Measurements from ENCODE around the gene RPLP2. TPM values are rescaled to one million over a fixed set of nuclear protein-coding genes. Genes with fewer than 3 reads are reported as not detected.

The RPLP2 gene
- total RNA-seq, 3 donors from 2014 or later (not counting 1 experiment from before 2014, with no cell fraction given): 1,482 to 1,846 (median 1,534) TPM

DNA sequence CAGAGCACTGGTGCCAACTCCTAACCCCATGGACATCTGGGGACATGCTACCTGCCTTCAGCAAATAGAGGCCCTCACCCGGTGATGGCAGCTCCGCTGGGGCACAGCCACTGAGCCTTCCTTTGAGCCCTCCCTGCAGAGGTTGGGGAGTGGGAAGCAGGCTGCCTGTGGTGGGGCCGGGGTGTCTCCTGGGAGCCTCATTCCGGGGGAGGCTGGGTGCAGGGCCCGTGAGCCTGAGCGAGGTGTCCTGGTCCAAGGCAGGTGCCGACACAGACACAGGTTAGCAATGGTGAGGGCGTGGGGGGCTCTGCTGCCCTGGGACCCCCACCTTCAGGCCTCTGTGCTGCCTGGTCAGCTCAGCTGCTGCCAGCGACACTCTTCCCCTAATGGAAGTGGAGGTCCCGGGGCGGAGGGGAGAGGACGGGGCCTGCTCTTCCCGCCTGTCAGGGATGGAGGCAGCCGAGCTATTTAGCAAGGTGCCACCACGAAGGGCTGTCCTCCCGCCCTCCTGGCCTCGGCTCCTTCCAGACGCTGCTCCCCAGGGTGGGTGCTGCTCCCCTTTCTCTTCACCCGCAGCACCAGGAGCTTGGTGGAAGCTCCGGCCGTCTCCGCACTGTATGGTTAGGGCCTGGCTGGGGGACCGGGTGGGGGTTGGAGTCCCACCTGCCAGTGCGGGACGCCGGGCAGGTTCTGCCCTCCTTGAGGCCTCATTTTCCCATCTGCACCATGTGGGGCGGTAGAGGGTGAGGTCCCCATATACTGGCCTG lies 44.1 kb downstream of the RPLP2 start:
- no peak overlapping the region for H3K4me3 ChIP-seq (ENCODE audit: low read length)
- Mint-ChIP-seq H3K4me3 (no peak overlapping the region), H3K27me3 (ENCODE audit: low read depth in 2 of 2) (no peaks in the 10 kb centered on the region), H3K36me3 (no peaks in the 10 kb centered on the region), H3K4me1 (peaks cover 7 to 13% of the 10 kb centered on the region in 2 donors), H3K9me3 (no peaks in the 10 kb centered on the region), H3K27ac (no peak overlapping the region)
- intact Hi-C loops (cut with micrococcal nuclease): no loop called here
- TF ChIP-seq, protein P1, sequence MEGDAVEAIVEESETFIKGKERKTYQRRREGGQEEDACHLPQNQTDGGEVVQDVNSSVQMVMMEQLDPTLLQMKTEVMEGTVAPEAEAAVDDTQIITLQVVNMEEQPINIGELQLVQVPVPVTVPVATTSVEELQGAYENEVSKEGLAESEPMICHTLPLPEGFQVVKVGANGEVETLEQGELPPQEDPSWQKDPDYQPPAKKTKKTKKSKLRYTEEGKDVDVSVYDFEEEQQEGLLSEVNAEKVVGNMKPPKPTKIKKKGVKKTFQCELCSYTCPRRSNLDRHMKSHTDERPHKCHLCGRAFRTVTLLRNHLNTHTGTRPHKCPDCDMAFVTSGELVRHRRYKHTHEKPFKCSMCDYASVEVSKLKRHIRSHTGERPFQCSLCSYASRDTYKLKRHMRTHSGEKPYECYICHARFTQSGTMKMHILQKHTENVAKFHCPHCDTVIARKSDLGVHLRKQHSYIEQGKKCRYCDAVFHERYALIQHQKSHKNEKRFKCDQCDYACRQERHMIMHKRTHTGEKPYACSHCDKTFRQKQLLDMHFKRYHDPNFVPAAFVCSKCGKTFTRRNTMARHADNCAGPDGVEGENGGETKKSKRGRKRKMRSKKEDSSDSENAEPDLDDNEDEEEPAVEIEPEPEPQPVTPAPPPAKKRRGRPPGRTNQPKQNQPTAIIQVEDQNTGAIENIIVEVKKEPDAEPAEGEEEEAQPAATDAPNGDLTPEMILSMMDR (IDR thresholded peaks at IDR 0.05): no peak
- WGBS (ENCODE audit: insufficient coverage): 94% methylated on average over 27 of the region's 27 CpGs
- ATAC-seq: no peak
- H3K27ac ChIP-seq (ENCODE audit: low read length): no peak overlapping the region
- H3K36me3 ChIP-seq (ENCODE audit: control insufficient read depth, insufficient read depth, low read length): no peaks in the 10 kb centered on the region
- no peaks in the 10 kb centered on the region for H3K27me3 ChIP-seq (ENCODE audit: control insufficient read depth, insufficient read depth, low read length)
- no peak for DNase-seq
- H3K4me1 ChIP-seq (ENCODE audit: control insufficient read depth, insufficient read depth, low read length): peaks cover 20% of the 10 kb centered on the region
- H3K9me3 ChIP-seq (ENCODE audit: control insufficient read depth, insufficient read depth, low read length): no peaks in the 10 kb centered on the region

DNA sequence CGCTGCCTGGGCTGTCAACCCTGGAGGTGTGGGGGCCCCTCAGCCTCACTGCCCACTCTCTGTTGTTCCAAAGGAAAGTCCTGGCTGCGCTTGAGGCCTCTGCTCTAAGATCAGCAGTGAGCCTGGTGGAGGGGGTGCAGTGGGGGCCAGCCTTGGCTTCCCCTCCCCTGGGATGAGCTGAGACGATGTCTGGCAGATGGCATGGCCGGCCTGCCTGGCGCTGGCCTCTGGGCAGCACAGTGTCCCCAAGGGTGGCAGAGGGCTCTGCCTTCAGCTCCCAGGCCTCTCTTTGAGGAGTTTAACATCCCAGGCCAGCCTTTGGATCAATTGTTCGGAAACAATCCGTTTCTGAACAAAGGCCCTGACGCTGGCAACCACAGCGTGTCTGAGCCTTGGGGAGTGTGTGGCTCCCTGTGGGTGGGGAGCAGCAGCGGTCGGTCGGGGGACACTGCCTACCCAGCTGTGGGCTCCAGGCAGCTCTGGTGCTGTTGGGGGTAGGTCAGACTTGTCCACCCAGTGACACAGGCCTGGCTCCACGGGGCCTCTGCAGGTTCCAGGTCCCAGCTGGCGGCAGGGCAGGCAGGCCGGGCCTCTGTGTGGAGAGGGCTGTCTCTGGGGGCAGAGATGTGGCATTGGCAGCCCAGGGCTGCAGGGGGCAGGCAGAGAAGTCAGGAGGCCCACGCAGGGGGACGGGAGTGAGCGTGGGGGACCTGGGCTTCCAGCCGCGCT lies 45.0 kb downstream of the RPLP2 start:
- H3K9me3 Mint-ChIP-seq: no peaks in the 10 kb centered on the region
- DNase-seq (no peak), ATAC-seq (no peak)
- intact Hi-C loops (cut with micrococcal nuclease): no loop called here
- no peaks in the 10 kb centered on the region for H3K27me3 ChIP-seq (ENCODE audit: control insufficient read depth, insufficient read depth, low read length)
- H3K27ac Mint-ChIP-seq: no peak overlapping the region
- H3K4me1 ChIP-seq (ENCODE audit: control insufficient read depth, insufficient read depth, low read length): peaks cover 15% of the 10 kb centered on the region
- H3K27me3 Mint-ChIP-seq (ENCODE audit: low read depth in 2 of 2): no peaks in the 10 kb centered on the region
- no peak overlapping the region for H3K27ac ChIP-seq (ENCODE audit: low read length)
- H3K4me1 Mint-ChIP-seq: peaks cover 7 to 12% of the 10 kb centered on the region in 2 donors
- H3K36me3 Mint-ChIP-seq: no peaks in the 10 kb centered on the region
- no peak overlapping the region for H3K4me3 Mint-ChIP-seq
- H3K36me3 ChIP-seq (ENCODE audit: control insufficient read depth, insufficient read depth, low read length): no peaks in the 10 kb centered on the region
- H3K4me3 ChIP-seq (ENCODE audit: low read length): no peak overlapping the region
- TF ChIP-seq, protein P1 (IDR thresholded peaks at IDR 0.05): no peak
- no peaks in the 10 kb centered on the region for H3K9me3 ChIP-seq (ENCODE audit: control insufficient read depth, insufficient read depth, low read length)
- WGBS (ENCODE audit: insufficient coverage): 92% methylated on average over 20 of the region's 20 CpGs

DNA sequence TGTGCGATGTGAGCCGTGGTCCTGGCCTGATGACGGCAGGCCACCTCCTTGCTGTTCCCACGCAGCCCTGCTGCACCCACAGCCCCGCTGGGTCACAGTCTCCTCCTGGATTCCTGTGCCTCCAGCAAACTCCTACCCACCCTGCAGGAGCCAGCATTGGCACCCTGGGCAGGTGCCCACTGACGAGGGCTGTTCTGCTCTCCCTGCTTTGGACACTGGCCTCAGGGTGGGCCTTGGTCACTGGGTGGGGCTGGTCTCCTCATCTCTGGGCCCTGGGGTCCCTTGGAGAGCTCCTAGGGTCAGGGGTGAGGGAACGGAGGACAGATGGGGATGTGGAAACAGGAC lies 45.5 kb downstream of the RPLP2 start:
- Mint-ChIP-seq H3K4me3 (no peak overlapping the region), H3K9me3 (no peaks in the 10 kb centered on the region), H3K27me3 (ENCODE audit: low read depth in 2 of 2) (no peaks in the 10 kb centered on the region), H3K27ac (no peak overlapping the region), H3K4me1 (peaks cover 7 to 12% of the 10 kb centered on the region in 2 donors), H3K36me3 (no peaks in the 10 kb centered on the region)
- ATAC-seq (no peak), DNase-seq (no peak)
- no peaks in the 10 kb centered on the region for H3K9me3 ChIP-seq (ENCODE audit: control insufficient read depth, insufficient read depth, low read length)
- TF ChIP-seq, protein P1 (IDR thresholded peaks at IDR 0.05): no peak
- H3K27ac ChIP-seq (ENCODE audit: low read length): no peak overlapping the region
- H3K4me3 ChIP-seq (ENCODE audit: low read length): no peak overlapping the region
- H3K27me3 ChIP-seq (ENCODE audit: control insufficient read depth, insufficient read depth, low read length): no peaks in the 10 kb centered on the region
- H3K36me3 ChIP-seq (ENCODE audit: control insufficient read depth, insufficient read depth, low read length): no peaks in the 10 kb centered on the region
- 93% methylated on average over 7 of the region's 7 CpGs for WGBS (ENCODE audit: insufficient coverage)
- intact Hi-C loops (cut with micrococcal nuclease): no loop called here
- H3K4me1 ChIP-seq (ENCODE audit: control insufficient read depth, insufficient read depth, low read length): peaks cover 15% of the 10 kb centered on the region
